ENCODE results near the gene ZMYND10.

- TF ChIP-seq, protein P1, sequence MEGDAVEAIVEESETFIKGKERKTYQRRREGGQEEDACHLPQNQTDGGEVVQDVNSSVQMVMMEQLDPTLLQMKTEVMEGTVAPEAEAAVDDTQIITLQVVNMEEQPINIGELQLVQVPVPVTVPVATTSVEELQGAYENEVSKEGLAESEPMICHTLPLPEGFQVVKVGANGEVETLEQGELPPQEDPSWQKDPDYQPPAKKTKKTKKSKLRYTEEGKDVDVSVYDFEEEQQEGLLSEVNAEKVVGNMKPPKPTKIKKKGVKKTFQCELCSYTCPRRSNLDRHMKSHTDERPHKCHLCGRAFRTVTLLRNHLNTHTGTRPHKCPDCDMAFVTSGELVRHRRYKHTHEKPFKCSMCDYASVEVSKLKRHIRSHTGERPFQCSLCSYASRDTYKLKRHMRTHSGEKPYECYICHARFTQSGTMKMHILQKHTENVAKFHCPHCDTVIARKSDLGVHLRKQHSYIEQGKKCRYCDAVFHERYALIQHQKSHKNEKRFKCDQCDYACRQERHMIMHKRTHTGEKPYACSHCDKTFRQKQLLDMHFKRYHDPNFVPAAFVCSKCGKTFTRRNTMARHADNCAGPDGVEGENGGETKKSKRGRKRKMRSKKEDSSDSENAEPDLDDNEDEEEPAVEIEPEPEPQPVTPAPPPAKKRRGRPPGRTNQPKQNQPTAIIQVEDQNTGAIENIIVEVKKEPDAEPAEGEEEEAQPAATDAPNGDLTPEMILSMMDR (IDR thresholded peaks at IDR 0.05; ENCODE audit: low read depth, low read length, poor library complexity, severe bottlenecking): no peak
- no peak for TF ChIP-seq EZH2phosphoT487 (IDR thresholded peaks at IDR 0.05; ENCODE audit: borderline replicate concordance, low read length)
These were observed 3.4 kb downstream of the ZMYND10 start for GRCh38 chr3:50341996-50342650.
